22Rv1 (cell line): Measurements from ENCODE around the gene ARMH1.

Experiments used
- ZFX ChIP-seq: fragments of 450-650 bp; IDR thresholded peaks from 2 replicates; pipeline ENCODE4 v1.6.1; 2017; ENCODE audit warnings: antibody characterized with exemption, borderline replicate concordance
- TF ChIP-seq, protein P1 (sequence below): fragments of 450-650 bp; IDR thresholded peaks from 2 replicates; pipeline ENCODE4 v1.5.1; 2017; ENCODE audit warnings: mild to moderate bottlenecking

DNA sequence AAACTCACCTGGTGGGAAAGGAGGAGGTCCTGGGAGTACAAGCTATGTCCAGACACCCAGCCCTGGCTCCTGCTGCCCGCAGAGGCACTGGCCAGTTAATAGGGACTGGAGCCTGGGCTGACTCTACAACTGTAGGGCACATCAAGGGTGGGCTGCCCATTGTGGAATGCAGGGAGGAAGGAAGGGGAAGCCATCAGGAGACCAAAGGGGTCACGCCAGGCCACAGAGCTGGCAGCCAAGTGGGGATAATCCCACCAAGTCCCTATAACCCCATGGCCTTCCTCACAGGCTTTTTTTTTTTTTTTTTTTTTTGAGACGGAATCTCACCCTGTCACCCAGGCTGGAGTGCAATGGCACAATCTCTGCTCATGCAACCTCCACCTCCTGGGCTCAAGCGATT, 14.9 kb upstream of the ARMH1 start:
- TF ChIP-seq, protein P1, sequence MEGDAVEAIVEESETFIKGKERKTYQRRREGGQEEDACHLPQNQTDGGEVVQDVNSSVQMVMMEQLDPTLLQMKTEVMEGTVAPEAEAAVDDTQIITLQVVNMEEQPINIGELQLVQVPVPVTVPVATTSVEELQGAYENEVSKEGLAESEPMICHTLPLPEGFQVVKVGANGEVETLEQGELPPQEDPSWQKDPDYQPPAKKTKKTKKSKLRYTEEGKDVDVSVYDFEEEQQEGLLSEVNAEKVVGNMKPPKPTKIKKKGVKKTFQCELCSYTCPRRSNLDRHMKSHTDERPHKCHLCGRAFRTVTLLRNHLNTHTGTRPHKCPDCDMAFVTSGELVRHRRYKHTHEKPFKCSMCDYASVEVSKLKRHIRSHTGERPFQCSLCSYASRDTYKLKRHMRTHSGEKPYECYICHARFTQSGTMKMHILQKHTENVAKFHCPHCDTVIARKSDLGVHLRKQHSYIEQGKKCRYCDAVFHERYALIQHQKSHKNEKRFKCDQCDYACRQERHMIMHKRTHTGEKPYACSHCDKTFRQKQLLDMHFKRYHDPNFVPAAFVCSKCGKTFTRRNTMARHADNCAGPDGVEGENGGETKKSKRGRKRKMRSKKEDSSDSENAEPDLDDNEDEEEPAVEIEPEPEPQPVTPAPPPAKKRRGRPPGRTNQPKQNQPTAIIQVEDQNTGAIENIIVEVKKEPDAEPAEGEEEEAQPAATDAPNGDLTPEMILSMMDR: no peak
- no peak for TF ChIP-seq ZFX
